Renal pelvis (tissue), 4 donors: ENCODE data around the gene HEYL. TPM values are rescaled to one million over a fixed set of nuclear protein-coding genes. Genes with fewer than 3 reads are reported as not detected.

Experiments
- DNase-seq: peaks from one replicate; pipeline ENCODE4 v3.0.0-alpha.2; 2013
- polyA plus RNA-seq, 3 donors: library from polyadenylated mRNA; unstranded; fragments of 120-200 nt; gene quantifications; one replicate each; pipeline ENCODE4 v1.2.1, GENCODE V29; 2013; ENCODE audit not compliant: insufficient read length in 3 of 3

HEYL gene
- polyA plus RNA-seq, 3 donors = 23.4 to 26.3 (median 24.8) TPM

GRCh38 chr1:39671433-39671792 lies 32.0 kb upstream of the HEYL start:
- DNase-seq = no peak

GRCh38 chr1:39670689-39671088 lies 31.2 kb upstream of the HEYL start:
- DNase-seq = no peak

GRCh38 chr1:39668894-39669293 lies 29.5 kb upstream of the HEYL start:
- DNase-seq = no peak

GRCh38 chr1:39668111-39668510 lies 28.7 kb upstream of the HEYL start:
- DNase-seq = no peak

- no peak for DNase-seq
These were observed 27.3 kb upstream of the HEYL start for GRCh38 chr1:39666772-39667171.

GRCh38 chr1:39663559-39663958 lies 24.1 kb upstream of the HEYL start:
- DNase-seq = no peak

- DNase-seq = no peak
These were observed 23.4 kb upstream of the HEYL start for GRCh38 chr1:39662861-39663260.

GRCh38 chr1:39659538-39659937 lies 20.1 kb upstream of the HEYL start:
- no peak for DNase-seq

- DNase-seq = no peak
These were observed 19.7 kb upstream of the HEYL start for GRCh38 chr1:39659110-39659509.

GRCh38 chr1:39657923-39658485 lies 18.6 kb upstream of the HEYL start:
- peak; percentile 69 for DNase-seq

GRCh38 chr1:39657402-39657801 lies 18.0 kb upstream of the HEYL start:
- DNase-seq = no peak

GRCh38 chr1:39656391-39656790 lies 16.9 kb upstream of the HEYL start:
- no peak for DNase-seq

- no peak for DNase-seq
These were observed 16.3 kb upstream of the HEYL start for GRCh38 chr1:39655578-39656268.

GRCh38 chr1:39654291-39654690 lies 14.8 kb upstream of the HEYL start:
- no peak for DNase-seq

GRCh38 chr1:39653546-39654031 lies 14.1 kb upstream of the HEYL start:
- DNase-seq = peak; percentile 69

GRCh38 chr1:39652554-39652953 lies 13.1 kb upstream of the HEYL start:
- DNase-seq = no peak

- no peak for DNase-seq
These were observed 12.7 kb upstream of the HEYL start for GRCh38 chr1:39652105-39652504.

- no peak for DNase-seq
These were observed 11.0 kb upstream of the HEYL start for GRCh38 chr1:39650431-39650830.

GRCh38 chr1:39649636-39650185 lies 10.3 kb upstream of the HEYL start:
- DNase-seq = no peak

- no peak for DNase-seq
These were observed 9.1 kb upstream of the HEYL start for GRCh38 chr1:39648496-39648895.

- no peak for DNase-seq
These were observed 7.8 kb upstream of the HEYL start for GRCh38 chr1:39647247-39647646.

GRCh38 chr1:39646232-39647081 lies 7.0 kb upstream of the HEYL start:
- peak; percentile 79 for DNase-seq
